ENCODE results near the gene NDE1. TPM values are rescaled to one million over a fixed set of nuclear protein-coding genes. Genes with fewer than 3 reads are reported as not detected.

NDE1 gene
- polyA plus RNA-seq, 2 of the 4 experiments (the other 2 are of a cell fraction): 27.6 to 30.6 TPM

GRCh38 chr16:15641753-15642556, 8.1 kb upstream of the NDE1 start:
- Histone ChIP-seq H3K9me3 (no peaks in the 10 kb centered on the region), H3K4me3 (peak overlapping the region; percentile 89), H3K4me1 (peaks cover 30% of the 10 kb centered on the region), H3K27ac (peak overlapping the region; percentile 99 to 100), H3K4me2 (peak overlapping the region; percentile 81)
- ChIA-PET CTCF (interaction anchor here (0.9 to 2.3 kb wide), 13 partner anchors 8 to 585 kb away, joined by 3 to 10 read pairs (median 4); no protein-coding TSS in a partner anchor), POLR2A (interaction anchor here (0.6 to 2.0 kb wide), 9 partner anchors 23 to 160 kb away, joined by 3 to 13 read pairs (median 5); no protein-coding TSS in a partner anchor)
- no peak for DNase-seq (ENCODE audit: low read depth in 1 of 2, low spot score in 1 of 2)
- 13% methylated on average over 15 of the region's 15 CpGs for WGBS (ENCODE audit: missing lambda C conversion rate)
- no peak for TF ChIP-seq RARB (CRISPR knock-in tag; IDR thresholded peaks at IDR 0.05)
- no peak for TF ChIP-seq NPAS2 (CRISPR knock-in tag; IDR thresholded peaks at IDR 0.05; ENCODE audit: borderline replicate concordance)
- no peak for TF ChIP-seq JUNB (IDR thresholded peaks at IDR 0.05)
- no peak for TF ChIP-seq HEYL (CRISPR knock-in tag; IDR thresholded peaks at IDR 0.05)
- peak; percentile 33 for TF ChIP-seq ZFP36 (IDR thresholded peaks at IDR 0.05; ENCODE audit: borderline replicate concordance, partially characterized antibody)
- TF ChIP-seq, protein P1, sequence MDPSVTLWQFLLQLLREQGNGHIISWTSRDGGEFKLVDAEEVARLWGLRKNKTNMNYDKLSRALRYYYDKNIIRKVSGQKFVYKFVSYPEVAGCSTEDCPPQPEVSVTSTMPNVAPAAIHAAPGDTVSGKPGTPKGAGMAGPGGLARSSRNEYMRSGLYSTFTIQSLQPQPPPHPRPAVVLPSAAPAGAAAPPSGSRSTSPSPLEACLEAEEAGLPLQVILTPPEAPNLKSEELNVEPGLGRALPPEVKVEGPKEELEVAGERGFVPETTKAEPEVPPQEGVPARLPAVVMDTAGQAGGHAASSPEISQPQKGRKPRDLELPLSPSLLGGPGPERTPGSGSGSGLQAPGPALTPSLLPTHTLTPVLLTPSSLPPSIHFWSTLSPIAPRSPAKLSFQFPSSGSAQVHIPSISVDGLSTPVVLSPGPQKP (IDR thresholded peaks at IDR 0.05; ENCODE audit: low read depth, low read length): no peak
- TF ChIP-seq HOXB13 (CRISPR knock-in tag; IDR thresholded peaks at IDR 0.05; ENCODE audit: low read depth): no peak
- TF ChIP-seq FOXS1 (CRISPR knock-in tag; IDR thresholded peaks at IDR 0.05): no peak
- no peak for TF ChIP-seq CBX8 (IDR thresholded peaks at IDR 0.05)
- peak; percentile 82; the same call in 1 of the 2 replicates for TF ChIP-seq KDM1A (IDR thresholded peaks at IDR 0.05; ENCODE audit: low read depth)
- TF ChIP-seq EHF (CRISPR knock-in tag; IDR thresholded peaks at IDR 0.05): no peak
- TF ChIP-seq RAD21 (conservative IDR thresholded peaks at IDR 0.05 in 1 of 2, IDR thresholded peaks at IDR 0.05 in 1 of 2): no peak
- TF ChIP-seq EHMT2 (IDR thresholded peaks at IDR 0.05; ENCODE audit: low read depth): no peak
- TF ChIP-seq EP300 (IDR thresholded peaks at IDR 0.05): no peak
- no peak for TF ChIP-seq REST (IDR thresholded peaks at IDR 0.05)
- ATAC-seq: no peak
- no peak for FAIRE-seq

DNA sequence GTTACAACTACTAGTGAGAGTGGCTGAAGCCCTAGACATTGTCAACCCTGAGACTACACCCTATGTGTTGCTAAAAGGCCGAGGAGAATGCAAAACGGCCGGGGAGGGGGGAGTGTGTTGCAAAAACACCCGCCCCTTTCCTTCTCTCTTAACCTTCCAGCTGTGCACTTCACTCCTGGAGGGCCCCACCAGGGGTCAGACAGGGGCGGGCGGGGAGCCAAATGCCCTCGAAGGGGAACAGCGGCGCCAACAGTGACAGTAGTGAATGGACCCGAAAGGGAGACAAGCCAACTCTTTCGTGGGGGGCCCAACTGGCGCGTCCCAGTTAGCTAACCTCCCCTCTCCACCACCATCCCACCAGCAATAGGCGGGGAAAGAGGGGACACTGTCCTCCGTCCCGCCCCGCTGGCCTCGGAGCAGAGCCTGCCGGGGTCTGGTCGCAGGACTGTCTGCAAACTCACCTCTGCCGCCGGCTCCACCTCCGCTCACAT, 7.4 kb upstream of the NDE1 start:
- DNase-seq (ENCODE audit: low read depth in 1 of 2, low spot score in 1 of 2): peak; percentile 61 to 73
- peaks cover 30% of the 10 kb centered on the region for H3K4me1 ChIP-seq
- POLR2A ChIA-PET: interaction anchor here (0.6 to 2.0 kb wide), 17 partner anchors 8 to 160 kb away, joined by 3 to 6 read pairs (median 4); no protein-coding TSS in a partner anchor
- WGBS (ENCODE audit: missing lambda C conversion rate): 0% methylated on average over 20 of the region's 23 CpGs
- FAIRE-seq: no peak
- H3K4me2 ChIP-seq: peak overlapping the region; percentile 81
- peak overlapping the region; percentile 99 to 100 for H3K27ac ChIP-seq
- CTCF ChIA-PET: interaction anchor here (0.5 to 2.3 kb wide), 20 partner anchors 8 to 586 kb away, joined by 3 to 10 read pairs (median 4); no protein-coding TSS in a partner anchor
- no peaks in the 10 kb centered on the region for H3K9me3 ChIP-seq
- H3K4me3 ChIP-seq: peak overlapping the region; percentile 89
- ATAC-seq: peak; percentile 80 to 84
- TF ChIP-seq MAZ (IDR thresholded peaks at IDR 0.05; ENCODE audit: borderline replicate concordance, low read depth, low read length): no peak
- TF ChIP-seq TP53 (CRISPR knock-in tag; IDR thresholded peaks at IDR 0.05): 0 out of 2 replicates have a peak, but pooled peaks have one; percentile 41
- peak; percentile 24 to 36; a peak in 4 of 5 replicates for TF ChIP-seq RAD21 (conservative IDR thresholded peaks at IDR 0.05 in 1 of 2, IDR thresholded peaks at IDR 0.05 in 1 of 2)
- TF ChIP-seq NPAS2 (CRISPR knock-in tag; IDR thresholded peaks at IDR 0.05; ENCODE audit: borderline replicate concordance): no peak
- no peak for TF ChIP-seq HMGXB4 (CRISPR knock-in tag; IDR thresholded peaks at IDR 0.05; ENCODE audit: borderline replicate concordance)
- no peak for TF ChIP-seq ZC3H11A (IDR thresholded peaks at IDR 0.05)
- TF ChIP-seq TFCP2L1 (CRISPR knock-in tag; IDR thresholded peaks at IDR 0.05): 0 out of 2 replicates have a peak, but pooled peaks have one; percentile 53
- TF ChIP-seq KDM5A (IDR thresholded peaks at IDR 0.05): peak; percentile 50; the same call in 1 of the 2 replicates
- TF ChIP-seq, protein P2, sequence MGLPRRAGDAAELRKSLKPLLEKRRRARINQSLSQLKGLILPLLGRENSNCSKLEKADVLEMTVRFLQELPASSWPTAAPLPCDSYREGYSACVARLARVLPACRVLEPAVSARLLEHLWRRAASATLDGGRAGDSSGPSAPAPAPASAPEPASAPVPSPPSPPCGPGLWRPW (IDR thresholded peaks at IDR 0.05): no peak
- no peak for TF ChIP-seq REST (IDR thresholded peaks at IDR 0.05)
- no peak for TF ChIP-seq CBX8 (IDR thresholded peaks at IDR 0.05)
- no peak for TF ChIP-seq BHLHE40 (IDR thresholded peaks at IDR 0.05; ENCODE audit: low read depth, low read length)

Measured in A549 (cell line).